Mammary epithelial cell (primary cell): ENCODE data around the gene ARID3A.

Source experiments
- CTCF ChIP-seq, 2 donors: IDR thresholded peaks in 1 of 2; conservative IDR thresholded peaks in 1 of 2; 2 replicates each; pipeline ENCODE4 v1.5.1; 2011 to 2012; ENCODE audit warnings: inconsistent platforms in 2 of 2, low read length in 2 of 2, mild to moderate bottlenecking in 2 of 2, control low read depth in 1 of 2, low read depth in 1 of 2; ENCODE audit not compliant: insufficient read depth in 1 of 2; ENCODE audit errors: extremely low read depth in 1 of 2
- EZH2 ChIP-seq: IDR thresholded peaks from 2 replicates; pipeline ENCODE4 v1.6.1; 2012; ENCODE audit warnings: low read length, inconsistent platforms, borderline replicate concordance

GRCh38 chr19:955803-956765 lies 30.2 kb downstream of the ARID3A start:
- TF ChIP-seq CTCF (conservative IDR thresholded peaks at IDR 0.05 in 1 of 2, IDR thresholded peaks at IDR 0.05 in 1 of 2; ENCODE audit: extremely low read depth in 1 of 2, insufficient read depth in 1 of 2, low read depth in 1 of 2, low read length in 2 of 2) (no peak), EZH2 (no peak)
